HEK293 (cell line): Measurements from ENCODE around the gene SH2B2.

Experiments
- CTCF ChIA-PET: fragments of 350-600 bp; formaldehyde crosslinking; extraction: SDS; loops from one replicate; lab custom pipeline; 2021; ENCODE audit warnings: antibody characterized with exemption; lab: Yijun Ruan, JAX
- POLR2A ChIA-PET: fragments of 300-600 bp; formaldehyde crosslinking; extraction: SDS; loops from one replicate; lab custom pipeline; 2020; ENCODE audit warnings: antibody characterized with exemption, inconsistent platforms; lab: Yijun Ruan, JAX
- H3K27ac ChIP-seq: fragments of 200-500 bp; sonication (Bioruptor generic); 2 replicates; pipeline ENCODE4 v1.5.1; 2014; ENCODE audit warnings: low read depth, low read length, control low read depth, inconsistent platforms; ENCODE audit errors: extremely low read depth
- H3K36me3 ChIP-seq, 2 experiments: fragments of 200-500 bp in 1 of 2; sonication (Bioruptor generic) in 1 of 2; 1 replicate in 1 of 2; 2 replicates in 1 of 2; pipeline ENCODE4 v1.5.1; 2014 to 2017; ENCODE audit warnings: inconsistent platforms in 2 of 2, low read length in 2 of 2; ENCODE audit not compliant: control insufficient read depth in 2 of 2, insufficient read depth in 1 of 2
- H3K4me1 ChIP-seq: fragments of 200-500 bp; sonication (Bioruptor generic); 2 replicates; pipeline ENCODE4 v1.5.1; 2014; ENCODE audit warnings: mild to moderate bottlenecking, low read length, inconsistent platforms; ENCODE audit not compliant: control insufficient read depth, insufficient read depth
- H3K4me3 ChIP-seq: 2 replicates; pipeline ENCODE4 v1.5.1; 2011; ENCODE audit warnings: low read depth, mild to moderate bottlenecking, control low read depth, low read length, moderate library complexity
- H3K9me3 ChIP-seq: fragments of 200-500 bp; sonication (Bioruptor generic); 2 replicates; pipeline ENCODE4 v1.5.1; 2014; ENCODE audit warnings: low read depth, low read length, inconsistent platforms; ENCODE audit not compliant: control insufficient read depth, insufficient read depth
- IKZF3 ChIP-seq: fragments of 450-650 bp; IDR thresholded peaks from 2 replicates; pipeline ENCODE4 v1.5.0; 2018; ENCODE audit warnings: missing biosample characterization, mild to moderate bottlenecking, missing genetic modification characterization, moderate library complexity
- KLF9 ChIP-seq: fragments of 450-650 bp; formaldehyde crosslinking; IDR thresholded peaks from 2 replicates; pipeline ENCODE4 v1.5.1; 2016; ENCODE audit warnings: missing biosample characterization, missing genetic modification characterization, low read depth
- PRDM10 ChIP-seq: fragments of 450-650 bp; formaldehyde crosslinking; IDR thresholded peaks from 2 replicates; pipeline ENCODE4 v1.5.1; 2016; ENCODE audit warnings: missing biosample characterization, missing genetic modification characterization
- PRDM6 ChIP-seq: fragments of 450-650 bp; formaldehyde crosslinking; IDR thresholded peaks from 2 replicates; pipeline ENCODE4 v1.5.1; 2017; ENCODE audit warnings: missing biosample characterization, missing genetic modification characterization
- YY1 ChIP-seq: fragments of 450-650 bp; formaldehyde crosslinking; IDR thresholded peaks from 2 replicates; pipeline ENCODE4 v1.5.1; 2018; ENCODE audit warnings: missing biosample characterization, missing genetic modification characterization
- ZBTB48 ChIP-seq: fragments of 450-650 bp; formaldehyde crosslinking; IDR thresholded peaks from 2 replicates; pipeline ENCODE4 v1.5.1; 2016; ENCODE audit warnings: missing biosample characterization, missing genetic modification characterization
- ZFHX2 ChIP-seq: fragments of 450-650 bp; formaldehyde crosslinking; conservative IDR thresholded peaks from 2 replicates; pipeline ENCODE4 v1.5.1; 2016; ENCODE audit warnings: missing biosample characterization, missing genetic modification characterization
- ZNF19 ChIP-seq: fragments of 450-650 bp; formaldehyde crosslinking; IDR thresholded peaks from 2 replicates; pipeline ENCODE4; 2016; ENCODE audit warnings: missing biosample characterization, missing genetic modification characterization, low read depth
- ZNF2 ChIP-seq: fragments of 450-650 bp; formaldehyde crosslinking; IDR thresholded peaks from 2 replicates; pipeline ENCODE4 v1.5.1; 2016; ENCODE audit warnings: missing biosample characterization, missing genetic modification characterization
- ZNF521 ChIP-seq: fragments of 450-650 bp; formaldehyde crosslinking; IDR thresholded peaks from 2 replicates; pipeline ENCODE4 v1.5.1; 2017; ENCODE audit warnings: missing biosample characterization, mild to moderate bottlenecking, missing genetic modification characterization
- ZNF600 ChIP-seq: fragments of 450-650 bp; formaldehyde crosslinking; IDR thresholded peaks from 2 replicates; pipeline ENCODE4 v1.5.1; 2016; ENCODE audit warnings: missing biosample characterization, missing genetic modification characterization
- ZNF624 ChIP-seq: fragments of 450-650 bp; formaldehyde crosslinking; IDR thresholded peaks from 2 replicates; pipeline ENCODE4 v1.5.1; 2017; ENCODE audit warnings: missing biosample characterization, missing genetic modification characterization
- ZNF692 ChIP-seq: fragments of 450-650 bp; formaldehyde crosslinking; IDR thresholded peaks from 2 replicates; pipeline ENCODE4 v1.5.1; 2016; ENCODE audit warnings: missing biosample characterization, missing genetic modification characterization
- ZNF707 ChIP-seq: fragments of 450-650 bp; formaldehyde crosslinking; IDR thresholded peaks from 2 replicates; pipeline ENCODE4 v1.5.1; 2016; ENCODE audit warnings: missing biosample characterization, missing genetic modification characterization
- ZSCAN23 ChIP-seq: fragments of 450-650 bp; formaldehyde crosslinking; IDR thresholded peaks from 2 replicates; pipeline ENCODE4 v1.5.1; 2016; ENCODE audit warnings: missing biosample characterization, missing genetic modification characterization
- TF ChIP-seq, protein P1 (sequence below): fragments of 450-650 bp; formaldehyde crosslinking; IDR thresholded peaks from 2 replicates; pipeline ENCODE4 v1.5.0; 2017; ENCODE audit warnings: missing biosample characterization, missing genetic modification characterization, borderline replicate concordance
- TF ChIP-seq, protein P2 (sequence below): fragments of 450-650 bp; formaldehyde crosslinking; IDR thresholded peaks from 2 replicates; pipeline ENCODE4 v1.5.1; 2016; ENCODE audit warnings: missing biosample characterization, missing genetic modification characterization
- TF ChIP-seq, protein P3 (sequence below): fragments of 450-650 bp; formaldehyde crosslinking; IDR thresholded peaks from 2 replicates; pipeline ENCODE4 v1.5.1; 2016; ENCODE audit warnings: missing biosample characterization, missing genetic modification characterization

The SH2B2 gene

DNA sequence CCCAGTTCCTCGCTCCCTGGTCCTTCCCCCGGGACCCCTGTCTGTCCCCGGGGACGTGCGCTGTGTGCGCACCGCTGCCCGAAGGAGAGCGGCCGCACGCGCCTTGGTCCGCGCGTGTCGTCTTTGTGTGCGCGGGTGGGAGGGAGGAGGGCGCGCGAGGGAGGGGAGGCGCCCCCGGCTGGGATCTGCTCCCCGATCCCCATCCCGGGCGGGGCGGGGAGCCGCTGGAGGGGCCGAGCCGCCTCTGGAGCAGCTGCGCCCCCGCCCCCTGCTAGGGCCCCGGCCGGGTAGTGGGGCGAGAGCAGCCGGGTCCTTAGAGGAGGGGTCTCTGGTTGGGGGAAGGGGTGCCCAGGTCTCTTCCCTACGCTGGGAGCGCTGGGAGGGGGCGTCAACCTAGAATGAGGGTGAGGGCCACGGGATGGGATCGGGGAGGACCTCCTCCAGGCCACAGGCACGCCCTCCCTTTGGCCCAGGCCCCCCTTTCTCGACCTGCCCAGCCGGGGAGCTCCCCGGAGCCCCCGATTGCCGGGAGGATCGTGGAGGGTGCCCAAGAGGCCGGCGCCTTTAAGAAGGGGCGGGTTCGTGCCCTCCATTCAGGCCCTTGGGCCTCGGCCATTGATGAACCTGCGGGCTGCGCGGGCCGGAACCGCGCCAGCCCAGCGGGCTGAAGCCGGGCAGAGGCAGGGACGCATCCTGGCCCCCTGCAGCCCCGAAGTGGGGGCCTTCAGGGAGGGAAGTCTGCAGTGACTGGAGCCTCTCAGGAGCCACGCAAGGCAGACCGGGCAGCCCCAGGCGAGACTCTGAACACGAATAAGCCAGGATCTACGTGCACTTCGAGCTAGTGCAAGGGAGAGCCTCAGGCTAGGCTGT, 678 bp downstream of the SH2B2 start (continued):
- peak; percentile 78; the same call in 1 of the 2 replicates for TF ChIP-seq PRDM10 (tag by site-specific recombination)
- TF ChIP-seq ZFHX2 (tag by site-specific recombination), result peak; percentile 58; the same call in 1 of the 2 replicates
- peak; percentile 54 for TF ChIP-seq ZNF600 (tag by site-specific recombination)
- no peak for TF ChIP-seq ZNF624
- TF ChIP-seq, protein P1, sequence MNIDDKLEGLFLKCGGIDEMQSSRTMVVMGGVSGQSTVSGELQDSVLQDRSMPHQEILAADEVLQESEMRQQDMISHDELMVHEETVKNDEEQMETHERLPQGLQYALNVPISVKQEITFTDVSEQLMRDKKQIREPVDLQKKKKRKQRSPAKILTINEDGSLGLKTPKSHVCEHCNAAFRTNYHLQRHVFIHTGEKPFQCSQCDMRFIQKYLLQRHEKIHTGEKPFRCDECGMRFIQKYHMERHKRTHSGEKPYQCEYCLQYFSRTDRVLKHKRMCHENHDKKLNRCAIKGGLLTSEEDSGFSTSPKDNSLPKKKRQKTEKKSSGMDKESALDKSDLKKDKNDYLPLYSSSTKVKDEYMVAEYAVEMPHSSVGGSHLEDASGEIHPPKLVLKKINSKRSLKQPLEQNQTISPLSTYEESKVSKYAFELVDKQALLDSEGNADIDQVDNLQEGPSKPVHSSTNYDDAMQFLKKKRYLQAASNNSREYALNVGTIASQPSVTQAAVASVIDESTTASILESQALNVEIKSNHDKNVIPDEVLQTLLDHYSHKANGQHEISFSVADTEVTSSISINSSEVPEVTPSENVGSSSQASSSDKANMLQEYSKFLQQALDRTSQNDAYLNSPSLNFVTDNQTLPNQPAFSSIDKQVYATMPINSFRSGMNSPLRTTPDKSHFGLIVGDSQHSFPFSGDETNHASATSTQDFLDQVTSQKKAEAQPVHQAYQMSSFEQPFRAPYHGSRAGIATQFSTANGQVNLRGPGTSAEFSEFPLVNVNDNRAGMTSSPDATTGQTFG, result no peak
- no peak for TF ChIP-seq ZNF2 (tag by site-specific recombination)

DNA sequence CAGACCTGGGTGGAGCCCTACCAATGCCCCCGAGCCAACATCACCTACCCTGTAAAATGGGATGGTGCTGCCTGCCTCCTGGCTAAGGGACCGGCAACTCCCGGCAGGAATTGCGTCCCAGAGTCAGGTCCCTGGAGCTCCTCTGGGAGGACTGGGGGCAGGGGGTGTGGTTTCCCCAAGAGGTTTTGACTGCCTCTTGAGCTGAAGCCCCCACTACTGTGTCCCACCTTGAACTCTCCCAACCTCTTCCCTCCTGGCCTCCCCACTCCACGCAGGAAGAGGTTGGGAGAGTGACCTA, 1.3 kb downstream of the SH2B2 start:
- H3K27ac ChIP-seq, result no peak overlapping the region
- CTCF ChIA-PET, result interaction anchor here (0.6 kb wide), 1 partner anchor 972 kb away, joined by 4 read pairs; no protein-coding TSS in a partner anchor
- POLR2A ChIA-PET, result interaction anchor here (0.9 kb wide), 1 partner anchor 11 kb away, joined by 4 read pairs; no protein-coding TSS in a partner anchor

DNA sequence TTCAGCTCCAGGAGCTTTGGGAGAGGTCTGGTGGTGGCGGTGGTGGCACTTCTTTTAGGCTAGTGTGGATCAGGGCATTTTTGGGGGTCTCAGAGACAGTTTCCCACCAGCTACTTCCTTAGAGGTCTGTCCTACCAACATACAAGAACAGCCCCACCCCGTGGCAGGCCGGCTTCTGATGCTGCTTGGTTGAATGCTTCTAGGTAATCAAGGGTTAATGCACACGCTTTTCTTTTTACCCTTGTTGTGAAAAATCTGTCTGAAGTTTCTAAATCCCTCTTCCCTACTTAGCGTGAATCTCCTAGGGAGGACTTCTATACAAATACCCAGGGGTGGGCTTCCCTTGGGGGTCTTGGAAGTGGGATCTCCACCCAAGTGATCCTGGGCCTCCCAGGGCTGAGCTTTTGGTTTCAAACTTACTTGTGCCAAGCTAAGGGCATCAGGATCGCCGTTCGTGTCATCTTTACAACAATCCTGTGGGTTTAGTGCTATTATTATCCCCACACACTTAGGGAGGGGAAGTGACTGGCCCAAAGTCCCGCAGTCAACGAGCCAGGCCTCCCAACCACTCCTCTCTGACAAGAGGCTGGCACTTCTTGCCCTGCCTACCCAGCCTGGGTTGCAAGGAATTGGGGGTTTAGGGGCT, 1.7 kb downstream of the SH2B2 start:
- ChIA-PET POLR2A (interaction anchor here (0.9 to 1.6 kb wide), 2 partner anchors 10 to 75 kb away, joined by 3 to 4 read pairs; no protein-coding TSS in a partner anchor), CTCF (interaction anchor here (0.6 kb wide), 1 partner anchor 972 kb away, joined by 4 read pairs; no protein-coding TSS in a partner anchor)
- TF ChIP-seq ZNF707 (tag by site-specific recombination) (no peak), PRDM6 (no peak), ZNF521 (tag by site-specific recombination) (no peak), ZSCAN23 (no peak), ZNF692 (no peak)
- TF ChIP-seq, protein P2, sequence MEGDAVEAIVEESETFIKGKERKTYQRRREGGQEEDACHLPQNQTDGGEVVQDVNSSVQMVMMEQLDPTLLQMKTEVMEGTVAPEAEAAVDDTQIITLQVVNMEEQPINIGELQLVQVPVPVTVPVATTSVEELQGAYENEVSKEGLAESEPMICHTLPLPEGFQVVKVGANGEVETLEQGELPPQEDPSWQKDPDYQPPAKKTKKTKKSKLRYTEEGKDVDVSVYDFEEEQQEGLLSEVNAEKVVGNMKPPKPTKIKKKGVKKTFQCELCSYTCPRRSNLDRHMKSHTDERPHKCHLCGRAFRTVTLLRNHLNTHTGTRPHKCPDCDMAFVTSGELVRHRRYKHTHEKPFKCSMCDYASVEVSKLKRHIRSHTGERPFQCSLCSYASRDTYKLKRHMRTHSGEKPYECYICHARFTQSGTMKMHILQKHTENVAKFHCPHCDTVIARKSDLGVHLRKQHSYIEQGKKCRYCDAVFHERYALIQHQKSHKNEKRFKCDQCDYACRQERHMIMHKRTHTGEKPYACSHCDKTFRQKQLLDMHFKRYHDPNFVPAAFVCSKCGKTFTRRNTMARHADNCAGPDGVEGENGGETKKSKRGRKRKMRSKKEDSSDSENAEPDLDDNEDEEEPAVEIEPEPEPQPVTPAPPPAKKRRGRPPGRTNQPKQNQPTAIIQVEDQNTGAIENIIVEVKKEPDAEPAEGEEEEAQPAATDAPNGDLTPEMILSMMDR, result no peak
- no peak overlapping the region for H3K27ac ChIP-seq
- H3K4me3 ChIP-seq, result no peak overlapping the region
- no peaks in the 10 kb centered on the region for H3K36me3 ChIP-seq
- no peaks in the 10 kb centered on the region for H3K9me3 ChIP-seq
- no peaks in the 10 kb centered on the region; the same call in 1 of the 2 replicates for H3K4me1 ChIP-seq

More for the DNA sequence above, 1.3 kb downstream of the SH2B2 start:
- TF ChIP-seq ZNF19 (tag by site-specific recombination) (no peak), ZBTB48 (tag by site-specific recombination) (peak; percentile 99), IKZF3 (tag by site-specific recombination) (peak; percentile 52), KLF9 (peak; percentile 16; the same call in 1 of the 2 replicates), YY1 (tag by site-specific recombination) (no peak)
- TF ChIP-seq, protein P3, sequence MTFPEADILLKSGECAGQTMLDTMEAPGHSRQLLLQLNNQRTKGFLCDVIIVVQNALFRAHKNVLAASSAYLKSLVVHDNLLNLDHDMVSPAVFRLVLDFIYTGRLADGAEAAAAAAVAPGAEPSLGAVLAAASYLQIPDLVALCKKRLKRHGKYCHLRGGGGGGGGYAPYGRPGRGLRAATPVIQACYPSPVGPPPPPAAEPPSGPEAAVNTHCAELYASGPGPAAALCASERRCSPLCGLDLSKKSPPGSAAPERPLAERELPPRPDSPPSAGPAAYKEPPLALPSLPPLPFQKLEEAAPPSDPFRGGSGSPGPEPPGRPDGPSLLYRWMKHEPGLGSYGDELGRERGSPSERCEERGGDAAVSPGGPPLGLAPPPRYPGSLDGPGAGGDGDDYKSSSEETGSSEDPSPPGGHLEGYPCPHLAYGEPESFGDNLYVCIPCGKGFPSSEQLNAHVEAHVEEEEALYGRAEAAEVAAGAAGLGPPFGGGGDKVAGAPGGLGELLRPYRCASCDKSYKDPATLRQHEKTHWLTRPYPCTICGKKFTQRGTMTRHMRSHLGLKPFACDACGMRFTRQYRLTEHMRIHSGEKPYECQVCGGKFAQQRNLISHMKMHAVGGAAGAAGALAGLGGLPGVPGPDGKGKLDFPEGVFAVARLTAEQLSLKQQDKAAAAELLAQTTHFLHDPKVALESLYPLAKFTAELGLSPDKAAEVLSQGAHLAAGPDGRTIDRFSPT (tag by site-specific recombination), result peak; percentile 27; the same call in 1 of the 2 replicates
- Histone ChIP-seq H3K4me1 (no peaks in the 10 kb centered on the region; the same call in 1 of the 2 replicates), H3K9me3 (no peaks in the 10 kb centered on the region), H3K36me3 (no peaks in the 10 kb centered on the region), H3K4me3 (peak overlapping the region; percentile 62)
